Mucosa of stomach (tissue), 1 donor: ENCODE data around the gene TMEM212.

Experiments
- H3K27me3 ChIP-seq: one replicate; pipeline ENCODE4 v1.7.0; 2013; ENCODE audit warnings: mild to moderate bottlenecking, low read length; ENCODE audit not compliant: control insufficient read depth, insufficient read depth
- H3K36me3 ChIP-seq: one replicate; pipeline ENCODE4 v1.7.0; 2013; ENCODE audit warnings: low read length; ENCODE audit not compliant: control insufficient read depth, insufficient read depth
- H3K4me1 ChIP-seq: one replicate; pipeline ENCODE4 v1.7.0; 2013; ENCODE audit warnings: mild to moderate bottlenecking, low read length; ENCODE audit not compliant: control insufficient read depth, insufficient read depth
- H3K4me3 ChIP-seq: one replicate; pipeline ENCODE4 v1.7.0; 2013; ENCODE audit warnings: low read length
- H3K9ac ChIP-seq: one replicate; pipeline ENCODE4 v1.7.0; 2013; ENCODE audit warnings: mild to moderate bottlenecking, low read length, moderate library complexity
- H3K9me3 ChIP-seq: one replicate; pipeline ENCODE4 v1.7.0; 2013; ENCODE audit warnings: mild to moderate bottlenecking, low read length, moderate library complexity; ENCODE audit not compliant: control insufficient read depth
- donor health status: Pancreatic carcinoma.

TMEM212 gene

GRCh38 chr3:171842864-171843518, at the start of gene TMEM212:
TSS of gene TMEM212 (plus strand) at chr3:171843349. CDS start at chr3:171843384, 35 bp downstream.
- no peaks in the 10 kb centered on the region for H3K9me3 ChIP-seq
- no peaks in the 10 kb centered on the region for H3K4me1 ChIP-seq
- no peak within 1 kb of the TSS for H3K9ac ChIP-seq
- no peaks in the 10 kb centered on the region for H3K36me3 ChIP-seq
- H3K27me3 ChIP-seq, result no peaks in the 10 kb centered on the region
- no peak within 1 kb of the TSS for H3K4me3 ChIP-seq

- peaks cover 12% of the 10 kb centered on the region for H3K4me1 ChIP-seq
- H3K4me3 ChIP-seq, result no peak overlapping the region
- no peak overlapping the region for H3K9ac ChIP-seq
- no peaks in the 10 kb centered on the region for H3K27me3 ChIP-seq
- no peaks in the 10 kb centered on the region for H3K9me3 ChIP-seq
- no peaks in the 10 kb centered on the region for H3K36me3 ChIP-seq
Measured at GRCh38 chr3:171796625-171797264, 46.4 kb upstream of the TMEM212 start.

- no peaks in the 10 kb centered on the region for H3K9me3 ChIP-seq
- no peaks in the 10 kb centered on the region for H3K27me3 ChIP-seq
- no peak overlapping the region for H3K4me3 ChIP-seq
- no peaks in the 10 kb centered on the region for H3K36me3 ChIP-seq
- H3K4me1 ChIP-seq, result peaks cover 11% of the 10 kb centered on the region
- no peak overlapping the region for H3K9ac ChIP-seq
Measured at GRCh38 chr3:171797265-171797679, 45.9 kb upstream of the TMEM212 start.

GRCh38 chr3:171797873-171798272, 45.3 kb upstream of the TMEM212 start:
- Histone ChIP-seq H3K9ac (no peak overlapping the region), H3K36me3 (no peaks in the 10 kb centered on the region), H3K9me3 (no peaks in the 10 kb centered on the region), H3K4me1 (peaks cover 15% of the 10 kb centered on the region), H3K4me3 (no peak overlapping the region), H3K27me3 (no peaks in the 10 kb centered on the region)

- Histone ChIP-seq H3K9ac (no peak overlapping the region), H3K4me3 (no peak overlapping the region), H3K4me1 (peaks cover 15% of the 10 kb centered on the region), H3K9me3 (no peaks in the 10 kb centered on the region), H3K27me3 (no peaks in the 10 kb centered on the region), H3K36me3 (no peaks in the 10 kb centered on the region)
Measured at GRCh38 chr3:171799501-171799900, 43.6 kb upstream of the TMEM212 start.

- Histone ChIP-seq H3K27me3 (no peaks in the 10 kb centered on the region), H3K9me3 (no peaks in the 10 kb centered on the region), H3K36me3 (no peaks in the 10 kb centered on the region), H3K4me1 (peaks cover 34% of the 10 kb centered on the region), H3K9ac (no peak overlapping the region), H3K4me3 (no peak overlapping the region)
Measured at GRCh38 chr3:171801738-171802589, 41.2 kb upstream of the TMEM212 start.

- H3K36me3 ChIP-seq, result no peaks in the 10 kb centered on the region
- H3K4me3 ChIP-seq, result no peak overlapping the region
- H3K9ac ChIP-seq, result no peak overlapping the region
- H3K9me3 ChIP-seq, result no peaks in the 10 kb centered on the region
- H3K27me3 ChIP-seq, result no peaks in the 10 kb centered on the region
- peaks cover 33% of the 10 kb centered on the region for H3K4me1 ChIP-seq
Measured at GRCh38 chr3:171802590-171802956, 40.6 kb upstream of the TMEM212 start.

GRCh38 chr3:171803044-171803443, 40.1 kb upstream of the TMEM212 start:
- Histone ChIP-seq H3K9ac (no peak overlapping the region), H3K9me3 (no peaks in the 10 kb centered on the region), H3K27me3 (no peaks in the 10 kb centered on the region), H3K36me3 (no peaks in the 10 kb centered on the region), H3K4me3 (no peak overlapping the region), H3K4me1 (peaks cover 33% of the 10 kb centered on the region)

- Histone ChIP-seq H3K27me3 (no peaks in the 10 kb centered on the region), H3K9me3 (no peaks in the 10 kb centered on the region), H3K4me1 (peaks cover 41% of the 10 kb centered on the region), H3K4me3 (no peak overlapping the region), H3K36me3 (no peaks in the 10 kb centered on the region), H3K9ac (no peak overlapping the region)
Measured at GRCh38 chr3:171804618-171805389, 38.3 kb upstream of the TMEM212 start.

GRCh38 chr3:171805687-171806086, 37.5 kb upstream of the TMEM212 start:
- H3K9ac ChIP-seq, result no peak overlapping the region
- H3K4me3 ChIP-seq, result no peak overlapping the region
- H3K27me3 ChIP-seq, result no peaks in the 10 kb centered on the region
- no peaks in the 10 kb centered on the region for H3K36me3 ChIP-seq
- H3K9me3 ChIP-seq, result no peaks in the 10 kb centered on the region
- H3K4me1 ChIP-seq, result peaks cover 41% of the 10 kb centered on the region

GRCh38 chr3:171806200-171807128, 36.7 kb upstream of the TMEM212 start:
- Histone ChIP-seq H3K9ac (no peak overlapping the region), H3K9me3 (no peaks in the 10 kb centered on the region), H3K4me3 (no peak overlapping the region), H3K4me1 (peaks cover 41% of the 10 kb centered on the region), H3K27me3 (no peaks in the 10 kb centered on the region), H3K36me3 (no peaks in the 10 kb centered on the region)
